ENCODE data around the gene SLC51A.

GRCh38 chr3:196207159-196207832, 9.0 kb upstream of the SLC51A start:
- TF ChIP-seq, protein P1, sequence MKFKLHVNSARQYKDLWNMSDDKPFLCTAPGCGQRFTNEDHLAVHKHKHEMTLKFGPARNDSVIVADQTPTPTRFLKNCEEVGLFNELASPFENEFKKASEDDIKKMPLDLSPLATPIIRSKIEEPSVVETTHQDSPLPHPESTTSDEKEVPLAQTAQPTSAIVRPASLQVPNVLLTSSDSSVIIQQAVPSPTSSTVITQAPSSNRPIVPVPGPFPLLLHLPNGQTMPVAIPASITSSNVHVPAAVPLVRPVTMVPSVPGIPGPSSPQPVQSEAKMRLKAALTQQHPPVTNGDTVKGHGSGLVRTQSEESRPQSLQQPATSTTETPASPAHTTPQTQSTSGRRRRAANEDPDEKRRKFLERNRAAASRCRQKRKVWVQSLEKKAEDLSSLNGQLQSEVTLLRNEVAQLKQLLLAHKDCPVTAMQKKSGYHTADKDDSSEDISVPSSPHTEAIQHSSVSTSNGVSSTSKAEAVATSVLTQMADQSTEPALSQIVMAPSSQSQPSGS (CRISPR knock-in tag; IDR thresholded peaks at IDR 0.05; ENCODE audit: borderline replicate concordance, low read depth) = no peak
- TF ChIP-seq NFYB (CRISPR knock-in tag; conservative IDR thresholded peaks at IDR 0.05; ENCODE audit: low read depth) = no peak
- TF ChIP-seq CREB1 (CRISPR knock-in tag; IDR thresholded peaks at IDR 0.05) = no peak
- no peak for TF ChIP-seq NR3C1 (CRISPR knock-in tag; conservative IDR thresholded peaks at IDR 0.05; ENCODE audit: low read depth)
- TF ChIP-seq MAX (CRISPR knock-in tag; IDR thresholded peaks at IDR 0.05) = no peak
- no peak for TF ChIP-seq CTCF (IDR thresholded peaks at IDR 0.05)
- TF ChIP-seq JAZF1 (CRISPR knock-in tag; IDR thresholded peaks at IDR 0.05) = no peak
- no peak for TF ChIP-seq E2F1 (CRISPR knock-in tag; IDR thresholded peaks at IDR 0.05)
- no peak for TF ChIP-seq FOXK1 (CRISPR knock-in tag; IDR thresholded peaks at IDR 0.05)
- no peak for TF ChIP-seq KAT7 (CRISPR knock-in tag; IDR thresholded peaks at IDR 0.05; ENCODE audit: borderline replicate concordance)
- no peak for TF ChIP-seq ZNF281 (CRISPR knock-in tag; IDR thresholded peaks at IDR 0.05)
- TF ChIP-seq, protein P2, sequence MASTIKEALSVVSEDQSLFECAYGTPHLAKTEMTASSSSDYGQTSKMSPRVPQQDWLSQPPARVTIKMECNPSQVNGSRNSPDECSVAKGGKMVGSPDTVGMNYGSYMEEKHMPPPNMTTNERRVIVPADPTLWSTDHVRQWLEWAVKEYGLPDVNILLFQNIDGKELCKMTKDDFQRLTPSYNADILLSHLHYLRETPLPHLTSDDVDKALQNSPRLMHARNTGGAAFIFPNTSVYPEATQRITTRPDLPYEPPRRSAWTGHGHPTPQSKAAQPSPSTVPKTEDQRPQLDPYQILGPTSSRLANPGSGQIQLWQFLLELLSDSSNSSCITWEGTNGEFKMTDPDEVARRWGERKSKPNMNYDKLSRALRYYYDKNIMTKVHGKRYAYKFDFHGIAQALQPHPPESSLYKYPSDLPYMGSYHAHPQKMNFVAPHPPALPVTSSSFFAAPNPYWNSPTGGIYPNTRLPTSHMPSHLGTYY (CRISPR knock-in tag; IDR thresholded peaks at IDR 0.05) = no peak
- TF ChIP-seq TCF7 (CRISPR knock-in tag; IDR thresholded peaks at IDR 0.05; ENCODE audit: low read depth) = no peak
